Effector memory CD4-positive, alpha-beta T cell (primary cell): ENCODE measurements around the gene FOXRED1.
"Not testable (repeated sequence)": the region's sequence is repeated elsewhere in the genome, so short reads cannot be mapped to it uniquely, and the experiment has no call there.

Experiments used
- DNase-seq, 3 donors: peaks; one replicate each; pipeline ENCODE4 v3.0.0-alpha.2; 2020
- H3K27ac ChIP-seq: 2 replicates; pipeline ENCODE4 v1.7.0; 2013; ENCODE audit warnings: mild to moderate bottlenecking, low read length, moderate library complexity; ENCODE audit not compliant: insufficient read depth, poor library complexity, severe bottlenecking
- H3K27me3 ChIP-seq: replicated peaks from 2 replicates; pipeline ENCODE4 v1.7.0; 2013; ENCODE audit warnings: mild to moderate bottlenecking, low read length; ENCODE audit not compliant: insufficient read depth, control insufficient read depth, poor library complexity, severe bottlenecking
- H3K36me3 ChIP-seq: 2 replicates; pipeline ENCODE4 v1.7.0; 2013; ENCODE audit warnings: mild to moderate bottlenecking, low read length, moderate library complexity; ENCODE audit not compliant: control insufficient read depth, insufficient read depth
- H3K4me1 ChIP-seq: 2 replicates; pipeline ENCODE4 v1.7.0; 2013; ENCODE audit warnings: low read length, mild to moderate bottlenecking; ENCODE audit not compliant: control insufficient read depth, insufficient read depth, poor library complexity, severe bottlenecking
- H3K4me3 ChIP-seq: 2 replicates; pipeline ENCODE4 v1.7.0; 2013; ENCODE audit warnings: low read length, low read depth, mild to moderate bottlenecking; ENCODE audit not compliant: insufficient read depth, poor library complexity, severe bottlenecking
- H3K9me3 ChIP-seq: 2 replicates; pipeline ENCODE4 v1.7.0; 2013; ENCODE audit warnings: mild to moderate bottlenecking, low read length, moderate library complexity; ENCODE audit not compliant: control insufficient read depth

The FOXRED1 gene

DNA sequence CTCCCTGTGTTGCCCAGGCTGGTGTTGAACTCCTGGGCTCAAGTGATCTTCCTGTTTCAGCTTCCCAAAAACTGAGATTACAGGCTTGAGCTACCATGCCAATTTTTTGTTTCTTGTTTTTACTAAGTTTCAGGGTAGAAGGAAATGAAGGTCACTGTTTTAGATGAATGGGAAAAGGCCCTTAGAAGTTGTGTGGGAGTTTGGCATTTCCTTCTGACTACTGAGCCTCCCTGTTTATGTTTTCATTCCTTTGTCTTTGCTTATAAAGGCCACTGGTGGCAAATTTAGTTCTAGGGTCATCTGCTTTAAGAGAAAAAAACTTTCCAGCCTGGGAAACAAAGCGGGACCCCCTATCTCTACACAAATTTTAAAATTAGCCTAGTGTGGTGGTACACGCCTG, 22.3 kb upstream of the FOXRED1 start:
- Histone ChIP-seq H3K9me3 (no peaks in the 10 kb centered on the region), H3K27ac (no peak overlapping the region), H3K4me1 (no peaks in the 10 kb centered on the region), H3K27me3 (no peaks in the 10 kb centered on the region), H3K4me3 (no peak overlapping the region), H3K36me3 (no peaks in the 10 kb centered on the region)
- DNase-seq: no peak

DNA sequence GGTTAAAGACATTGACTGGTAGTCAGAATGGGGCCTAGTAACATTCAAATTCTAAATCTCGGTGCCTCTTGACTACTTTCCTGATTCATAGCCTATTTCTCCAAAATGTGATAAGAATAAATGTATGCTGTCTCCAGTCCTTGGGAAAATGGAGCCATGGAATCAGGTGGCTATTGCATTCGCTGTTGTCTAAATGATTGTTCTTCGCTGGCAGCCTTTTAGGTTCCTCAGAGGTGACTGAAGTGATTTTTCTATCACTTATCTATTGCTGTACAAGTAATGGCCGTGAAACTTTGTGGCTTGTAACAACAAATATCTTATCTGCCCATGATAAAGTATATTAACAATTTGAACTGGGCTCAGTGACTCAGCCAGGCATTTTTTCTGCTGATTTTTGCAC, 15.7 kb upstream of the FOXRED1 start:
- Histone ChIP-seq H3K4me1 (no peaks in the 10 kb centered on the region), H3K4me3 (no peak overlapping the region), H3K27ac (no peak overlapping the region), H3K27me3 (no peaks in the 10 kb centered on the region), H3K36me3 (no peaks in the 10 kb centered on the region), H3K9me3 (no peaks in the 10 kb centered on the region)
- DNase-seq: no peak

DNA sequence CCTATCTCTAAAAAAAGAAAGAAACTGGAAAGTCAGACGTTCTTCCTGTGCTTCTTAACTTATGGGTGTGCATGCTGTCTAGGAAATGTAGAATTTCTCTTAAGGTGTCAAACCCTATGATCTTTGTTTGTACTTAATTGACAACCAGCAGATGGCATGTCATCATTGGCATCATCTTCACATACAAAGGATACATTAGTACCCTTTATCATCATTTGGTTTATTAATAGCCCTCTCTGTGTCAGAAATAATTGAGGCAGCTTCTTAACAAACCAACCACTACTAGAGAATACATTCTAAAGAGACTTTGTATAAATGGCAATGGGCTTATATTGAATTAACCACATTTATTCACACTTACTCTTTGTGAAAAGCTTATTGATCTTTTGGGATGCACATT, 14.1 kb upstream of the FOXRED1 start:
- no peaks in the 10 kb centered on the region for H3K4me1 ChIP-seq
- no peaks in the 10 kb centered on the region for H3K36me3 ChIP-seq
- no peak for DNase-seq
- H3K27ac ChIP-seq: no peak overlapping the region
- no peak overlapping the region for H3K4me3 ChIP-seq
- H3K27me3 ChIP-seq: no peaks in the 10 kb centered on the region
- H3K9me3 ChIP-seq: no peaks in the 10 kb centered on the region

DNA sequence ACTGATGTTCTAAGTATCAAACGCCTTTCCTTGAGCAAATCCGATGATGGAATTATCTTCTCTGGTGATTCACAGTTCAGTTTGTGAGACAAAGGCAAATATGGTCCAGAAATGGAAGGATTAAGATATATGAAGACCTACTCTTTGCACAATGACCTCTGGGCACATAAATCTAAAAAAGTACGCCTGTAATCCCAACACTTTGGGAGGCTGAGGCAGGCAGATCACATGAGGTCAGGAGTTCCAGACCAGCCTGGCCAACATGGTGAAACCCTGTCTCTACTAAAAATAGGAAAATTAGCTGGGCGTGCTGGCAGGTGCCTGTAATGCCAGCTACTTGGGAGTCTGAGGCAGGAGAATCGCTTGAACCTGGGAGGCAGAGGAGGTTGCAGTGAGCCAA, 13.4 kb upstream of the FOXRED1 start:
- not testable (repeated sequence) for H3K27me3 ChIP-seq, H3K36me3 ChIP-seq, H3K27ac ChIP-seq, H3K4me1 ChIP-seq, H3K4me3 ChIP-seq, H3K9me3 ChIP-seq, DNase-seq

DNA sequence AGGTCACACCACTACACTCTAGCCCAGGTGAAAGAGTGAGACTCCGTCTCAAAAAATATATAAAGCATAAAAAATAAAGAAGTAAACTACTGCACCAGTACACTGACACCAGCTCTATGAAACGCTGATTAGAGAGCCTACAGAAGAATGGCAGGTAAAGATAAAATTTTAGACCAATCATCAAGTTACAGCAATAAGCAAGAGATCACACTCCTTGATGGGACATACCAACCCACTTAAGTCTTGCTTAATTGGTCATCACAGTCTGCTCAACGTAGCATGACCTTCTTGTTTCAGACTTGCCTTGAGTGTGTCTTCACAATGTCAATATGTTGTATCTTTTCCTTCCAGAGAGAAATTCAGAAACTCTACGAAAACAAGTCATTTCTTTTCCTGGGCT, 12.7 kb upstream of the FOXRED1 start:
- no peak for DNase-seq
- H3K4me1 ChIP-seq: no peaks in the 10 kb centered on the region
- H3K27me3 ChIP-seq: no peaks in the 10 kb centered on the region
- no peak overlapping the region for H3K27ac ChIP-seq
- H3K36me3 ChIP-seq: peaks cover 9% of the 10 kb centered on the region
- no peak overlapping the region for H3K4me3 ChIP-seq
- no peaks in the 10 kb centered on the region for H3K9me3 ChIP-seq

DNA sequence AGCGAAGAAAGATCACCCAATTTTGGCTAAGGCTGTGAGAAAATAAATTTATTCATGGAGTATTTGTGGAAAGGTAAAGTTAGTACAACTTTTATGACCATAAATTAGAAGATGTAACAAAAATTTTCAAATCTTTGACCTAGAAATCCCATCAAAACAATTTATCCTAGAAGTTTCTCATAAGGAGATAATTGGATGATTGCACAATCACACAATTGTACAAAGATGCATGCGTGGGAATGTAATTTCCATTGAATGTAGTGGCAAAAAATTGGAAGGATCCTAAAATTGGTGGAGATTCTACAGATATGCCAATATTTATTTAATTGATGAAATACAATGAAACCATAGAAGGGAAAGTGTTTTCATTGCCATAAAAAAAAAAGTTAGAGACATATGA, 11.8 kb upstream of the FOXRED1 start:
- no peaks in the 10 kb centered on the region for H3K27me3 ChIP-seq
- no peak overlapping the region for H3K27ac ChIP-seq
- no peak for DNase-seq
- H3K4me3 ChIP-seq: no peak overlapping the region
- no peaks in the 10 kb centered on the region for H3K4me1 ChIP-seq
- H3K36me3 ChIP-seq: peaks cover 15% of the 10 kb centered on the region
- H3K9me3 ChIP-seq: no peaks in the 10 kb centered on the region

DNA sequence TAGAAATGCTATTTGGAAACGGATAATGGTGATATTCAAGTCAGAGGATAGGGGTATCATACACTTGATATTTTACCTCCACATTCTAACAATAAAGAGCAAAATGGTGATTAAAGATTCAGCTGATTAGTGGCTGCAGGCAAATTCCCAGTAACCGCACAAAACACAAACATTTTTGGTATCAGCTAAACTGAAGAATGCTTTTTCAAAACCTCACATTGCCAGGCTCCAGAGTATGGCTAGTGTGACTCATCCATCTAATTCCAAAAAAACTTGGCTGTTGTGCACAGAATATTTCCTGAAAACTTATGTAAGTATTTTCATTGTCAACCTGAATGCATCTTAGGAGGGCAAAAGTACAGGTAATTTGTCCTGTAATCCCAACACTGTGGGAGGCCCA, 11.2 kb upstream of the FOXRED1 start:
- Histone ChIP-seq H3K27me3 (no peaks in the 10 kb centered on the region), H3K4me1 (no peaks in the 10 kb centered on the region), H3K9me3 (no peaks in the 10 kb centered on the region), H3K4me3 (no peak overlapping the region), H3K27ac (no peak overlapping the region), H3K36me3 (peaks cover 20% of the 10 kb centered on the region)
- DNase-seq: no peak

DNA sequence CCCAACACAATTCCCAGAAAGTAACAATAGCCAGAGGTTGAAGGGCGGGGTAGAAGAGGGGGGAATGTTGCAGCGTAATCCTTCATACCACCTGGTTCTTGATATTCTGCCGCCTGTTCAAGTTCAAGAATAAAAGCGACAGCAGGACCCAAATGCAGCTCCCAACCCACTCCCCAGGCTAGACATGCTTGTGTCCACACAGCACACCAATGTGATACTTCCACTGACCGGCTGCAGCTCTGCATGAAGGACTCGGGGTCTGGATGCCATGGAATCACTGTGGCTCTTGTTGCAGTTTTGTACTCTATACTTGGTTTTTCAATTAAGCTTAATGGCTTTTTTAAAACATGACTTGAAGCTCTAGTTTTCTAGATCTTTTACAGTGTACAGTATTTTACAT, 6.7 kb upstream of the FOXRED1 start:
- Histone ChIP-seq H3K9me3 (no peaks in the 10 kb centered on the region), H3K4me1 (no peaks in the 10 kb centered on the region), H3K27ac (no peak overlapping the region), H3K36me3 (peaks cover 64% of the 10 kb centered on the region), H3K27me3 (no peaks in the 10 kb centered on the region), H3K4me3 (no peak overlapping the region)
- no peak for DNase-seq

DNA sequence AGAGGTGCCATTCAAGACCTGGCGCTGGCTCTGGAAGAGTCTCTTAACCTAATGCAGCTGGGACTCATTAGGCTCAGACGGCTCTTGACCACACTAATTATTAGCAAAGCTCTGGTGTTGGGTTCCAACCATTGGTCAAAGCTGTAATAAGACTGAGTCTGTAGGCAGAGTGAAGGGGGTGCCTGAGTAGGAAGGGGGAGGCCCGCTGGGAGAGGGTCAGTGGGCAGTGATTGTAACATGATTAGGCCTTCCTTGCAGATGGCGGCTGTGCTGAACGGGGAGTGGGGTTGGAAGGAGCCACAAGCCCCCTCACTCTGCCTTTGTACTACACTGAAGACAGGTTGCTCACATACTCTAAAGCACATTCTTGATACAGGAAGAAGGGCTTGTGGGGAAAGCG, 5.5 kb upstream of the FOXRED1 start:
- H3K9me3 ChIP-seq: no peaks in the 10 kb centered on the region
- H3K36me3 ChIP-seq: peaks cover 66% of the 10 kb centered on the region
- no peak overlapping the region for H3K4me3 ChIP-seq
- peaks cover 10% of the 10 kb centered on the region for H3K4me1 ChIP-seq
- H3K27ac ChIP-seq: no peak overlapping the region
- H3K27me3 ChIP-seq: no peaks in the 10 kb centered on the region
- no peak for DNase-seq

DNA sequence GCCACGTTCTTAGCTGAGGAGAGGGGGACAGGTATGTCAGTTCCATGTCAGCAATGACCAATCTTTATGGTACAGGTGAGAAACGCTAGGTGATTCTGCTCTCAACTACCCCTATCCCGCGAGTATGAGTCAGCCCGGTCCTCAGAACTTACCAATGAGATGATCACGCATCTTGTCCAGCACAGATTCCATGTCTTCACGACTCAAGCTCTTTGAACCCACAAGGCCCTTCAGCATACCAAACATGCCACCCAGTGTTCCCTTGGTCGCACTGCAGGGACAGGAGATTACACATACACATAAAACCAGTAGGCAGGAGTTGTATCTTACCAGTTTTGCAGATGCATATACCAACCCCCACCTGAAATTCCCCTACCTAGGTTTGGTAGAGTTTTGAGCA, 3.1 kb upstream of the FOXRED1 start:
- Histone ChIP-seq H3K4me3 (no peak overlapping the region), H3K4me1 (peaks cover 19% of the 10 kb centered on the region), H3K9me3 (no peaks in the 10 kb centered on the region), H3K27ac (no peak overlapping the region), H3K27me3 (no peaks in the 10 kb centered on the region), H3K36me3 (peaks cover 60% of the 10 kb centered on the region)
- DNase-seq: no peak

DNA sequence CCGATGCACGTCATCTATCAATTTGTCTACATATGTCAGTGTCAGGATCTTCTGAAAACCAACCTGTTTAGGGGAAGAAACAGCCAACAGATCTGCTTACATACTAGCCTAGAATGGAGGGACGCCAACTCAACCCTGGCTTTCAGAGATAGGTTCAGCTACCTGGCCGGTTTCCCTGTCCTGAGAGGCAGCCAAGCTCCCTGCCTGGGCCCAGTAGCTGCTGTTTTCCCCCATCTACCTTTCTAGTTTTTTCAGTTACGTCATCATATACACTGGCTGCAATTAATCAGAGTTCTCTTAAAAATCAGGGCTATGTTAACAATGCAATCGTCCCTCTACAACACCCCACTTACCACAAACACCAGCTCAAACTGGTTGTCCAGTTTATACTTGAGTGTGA, 1.3 kb upstream of the FOXRED1 start:
- DNase-seq: no peak
- no peaks in the 10 kb centered on the region for H3K27me3 ChIP-seq
- peaks cover 19% of the 10 kb centered on the region for H3K4me1 ChIP-seq
- H3K9me3 ChIP-seq: no peaks in the 10 kb centered on the region
- H3K36me3 ChIP-seq: peaks cover 46% of the 10 kb centered on the region
- H3K4me3 ChIP-seq: peak overlapping the region; percentile 79
- H3K27ac ChIP-seq: peak overlapping the region; percentile 85
